A549 (cell line): Measurements from ENCODE around the gene ACYP2. TPM values are rescaled to one million over a fixed set of nuclear protein-coding genes. Genes with fewer than 3 reads are reported as not detected.

Source experiments
- ATAC-seq, 2 experiments: fragments of 200-7000 bp in 1 of 2; fragments of >200 bp in 1 of 2; cut with Nextera tagmentation in 1 of 2; cut with Tn5 transposase in 1 of 2; 3 replicates each; pipeline versions ENCODE4 v1.8.0 to v1.9.1; 2018 to 2020; ENCODE audit warnings: mild to moderate bottlenecking in 1 of 2, moderate library complexity in 1 of 2
- CTCF ChIA-PET: fragments of 300-600 bp; sonication (Branson Sonifier 250); formaldehyde crosslinking; extraction: SDS; loops from one replicate; lab custom pipeline; 2021; ENCODE audit warnings: antibody characterized with exemption, inconsistent platforms; lab: Yijun Ruan, JAX
- POLR2A ChIA-PET: fragments of 350-600 bp; formaldehyde crosslinking; extraction: SDS; loops from one replicate; lab custom pipeline; 2021; ENCODE audit warnings: antibody characterized with exemption, inconsistent platforms; lab: Yijun Ruan, JAX
- DNase-seq, 2 experiments: peaks; one replicate each; pipeline versions ENCODE4 v3.0.0 to v3.0.0-alpha.2; 2011 to 2016; ENCODE audit warnings: low read depth in 1 of 2, low spot score in 1 of 2
- FAIRE-seq: peaks from 2 replicates; lab custom pipeline; 2011; peaks lifted over from hg19 to GRCh38; lab: Jason Lieb, UNC
- H3K27ac ChIP-seq, 2 experiments: fragments of >200 bp; sonication (Bioruptor Twin); formaldehyde crosslinking; 3 replicates each; pipeline ENCODE4 v1.5.1; 2016 to 2017
- H3K4me1 ChIP-seq: fragments of >200 bp; sonication (Bioruptor Twin); formaldehyde crosslinking; 3 replicates; pipeline ENCODE4 v1.6.1; 2016
- H3K4me2 ChIP-seq: fragments of >200 bp; sonication (Bioruptor Twin); formaldehyde crosslinking; 3 replicates; pipeline ENCODE4 v1.6.1; 2016
- H3K4me3 ChIP-seq: fragments of >200 bp; sonication (Bioruptor Twin); formaldehyde crosslinking; 3 replicates; pipeline ENCODE4 v1.5.1; 2016
- H3K9me3 ChIP-seq: fragments of >200 bp; sonication (Bioruptor Twin); formaldehyde crosslinking; 3 replicates; pipeline ENCODE4 v1.6.1; 2016
- CEBPB ChIP-seq, 2 experiments: fragments of >200 bp in 1 of 2; sonication (Bioruptor Twin) in 1 of 2; formaldehyde crosslinking in 1 of 2; IDR thresholded peaks; 2 replicates each; pipeline ENCODE4 v1.6.1; 2012 to 2016
- CTCF ChIP-seq: fragments of >200 bp; sonication (Bioruptor Twin); formaldehyde crosslinking; IDR thresholded peaks from 3 replicates; pipeline ENCODE4 v1.5.1; 2016
- EP300 ChIP-seq, 2 experiments: fragments of >200 bp; sonication (Bioruptor Twin); formaldehyde crosslinking; IDR thresholded peaks; 2 replicates in 1 of 2; 3 replicates in 1 of 2; pipeline ENCODE4 v1.6.1; 2016 to 2017
- ESRRA ChIP-seq: fragments of 150-350 bp; IDR thresholded peaks from 2 replicates; pipeline ENCODE4 v1.6.1; 2014; ENCODE audit warnings: mild to moderate bottlenecking, low read length, borderline replicate concordance
- FOSL2 ChIP-seq, 2 experiments: fragments of 450-650 bp in 1 of 2; fragments of >200 bp in 1 of 2; sonication (Bioruptor Twin) in 1 of 2; formaldehyde crosslinking; IDR thresholded peaks; 2 replicates each; pipeline versions ENCODE4 v1.5.0 to v1.6.1; 2016 to 2020; ENCODE audit warnings: mild to moderate bottlenecking in 1 of 2, moderate library complexity in 1 of 2
- HDAC2 ChIP-seq: fragments of 200-600 bp; sonication (generic); IDR thresholded peaks from 2 replicates; pipeline ENCODE4 v1.6.1; 2016
- HEYL ChIP-seq: fragments of 250-450 bp; sonication (Bioruptor Pico); IDR thresholded peaks from 2 replicates; pipeline ENCODE4 v1.8.0; 2021; ENCODE audit warnings: mild to moderate bottlenecking, moderate library complexity
- HOXB13 ChIP-seq: fragments of 250-450 bp; sonication (Bioruptor Pico); IDR thresholded peaks from 2 replicates; pipeline ENCODE4 v1.5.0; 2020; ENCODE audit warnings: low read depth, mild to moderate bottlenecking, moderate library complexity
- JUNB ChIP-seq: fragments of >200 bp; sonication (Bioruptor Twin); formaldehyde crosslinking; IDR thresholded peaks from 2 replicates; pipeline ENCODE4 v1.6.1; 2016
- MAX ChIP-seq: IDR thresholded peaks from 2 replicates; pipeline ENCODE4 v1.6.1; 2012
- NR3C1 ChIP-seq: fragments of >200 bp; sonication (Bioruptor Twin); formaldehyde crosslinking; IDR thresholded peaks from 3 replicates; pipeline ENCODE4 v1.6.1; 2017
- PBX3 ChIP-seq: IDR thresholded peaks from 2 replicates; pipeline ENCODE4 v1.6.1; 2012
- POLR2A ChIP-seq: IDR thresholded peaks from 2 replicates; pipeline ENCODE4 v1.6.1; 2012; ENCODE audit warnings: mild to moderate bottlenecking, low read length
- RAD21 ChIP-seq, 2 experiments: fragments of >200 bp in 1 of 2; sonication (Bioruptor Twin) in 1 of 2; formaldehyde crosslinking in 1 of 2; IDR thresholded peaks in 1 of 2; conservative IDR thresholded peaks in 1 of 2; 2 replicates in 1 of 2; 3 replicates in 1 of 2; pipeline ENCODE4 v1.6.1; 2012 to 2018; ENCODE audit warnings: inconsistent platforms in 1 of 2
- SMC3 ChIP-seq: fragments of >200 bp; sonication (Bioruptor Twin); formaldehyde crosslinking; IDR thresholded peaks from 3 replicates; pipeline ENCODE4 v1.6.1; 2018; ENCODE audit warnings: inconsistent platforms
- TP53 ChIP-seq: fragments of 250-450 bp; sonication (Bioruptor Pico); IDR thresholded peaks from 2 replicates; pipeline ENCODE4 v1.5.0; 2021; ENCODE audit warnings: mild to moderate bottlenecking, moderate library complexity
- ZFP36 ChIP-seq: fragments of 450-650 bp; IDR thresholded peaks from 2 replicates; pipeline ENCODE4 v1.6.1; 2014; ENCODE audit warnings: borderline replicate concordance; ENCODE audit not compliant: partially characterized antibody
- WGBS: methylation state at CpG from one replicate; pipeline ENCODE4 v1.1.6; 2017; ENCODE audit errors: missing lambda C conversion rate; 5-methylcytosine and 5-hydroxymethylcytosine counted together
- polyA plus RNA-seq, 4 experiments: library from polyadenylated mRNA; depleted of rRNA in 3 of 4; stranded (reverse); fragments of >200 nt; fragmentation: RNase III in 1 of 4; extraction: RNeasy Plus Mini Kit Qiagen cat#74134 plus additional on column Dnase treatment in 1 of 4; gene quantifications; 2 replicates in 3 of 4; 3 replicates in 1 of 4; pipeline ENCODE4 v1.2.3, GENCODE V29; 2011 to 2017
- TF ChIP-seq, protein P1 (sequence below): fragments of 250-450 bp; sonication (Bioruptor Pico); IDR thresholded peaks from 2 replicates; pipeline ENCODE4 v1.5.0; 2020; ENCODE audit warnings: low read depth, mild to moderate bottlenecking, moderate library complexity
- TF ChIP-seq, protein P2 (sequence below): IDR thresholded peaks from 2 replicates; pipeline ENCODE4 v1.6.1; 2012; ENCODE audit warnings: low read depth, borderline replicate concordance

Gene ACYP2
- polyA plus RNA-seq, 2 of the 4 experiments (the other 2 are of a cell fraction) = 10.0 to 11.4 TPM

GRCh38 chr2:54100772-54101171 is 14.6 kb upstream of the ACYP2 start (continued):
- no peak for TF ChIP-seq EP300 (IDR thresholded peaks at IDR 0.05)

GRCh38 chr2:54103454-54104314 is 11.7 kb upstream of the ACYP2 start:
- DNase-seq (peak; percentile 71 to 83), ATAC-seq (peak; percentile 89 to 95), FAIRE-seq (no peak)
- 0 out of 2 replicates have a peak, but pooled peaks have one; percentile 21 for TF ChIP-seq MAX
- no peak for TF ChIP-seq RAD21 (conservative IDR thresholded peaks at IDR 0.05 in 1 of 2, IDR thresholded peaks at IDR 0.05 in 1 of 2)
- no peak for TF ChIP-seq FOSL2 (IDR thresholded peaks at IDR 0.05)
- TF ChIP-seq FOSL2 (CRISPR knock-in tag; IDR thresholded peaks at IDR 0.05) = 0 out of 2 replicates have a peak, but pooled peaks have one; percentile 21
- Histone ChIP-seq H3K4me1 (peaks cover 19% of the 10 kb centered on the region), H3K4me3 (no peak overlapping the region), H3K4me2 (peak overlapping the region; percentile 43), H3K9me3 (no peaks in the 10 kb centered on the region), H3K27ac (peak overlapping the region in 1 of 2 experiments; percentile 44; a peak in 3 of 6 replicates)
- ChIA-PET CTCF (interaction anchor here (0.6 to 2.9 kb wide), 9 partner anchors 10 to 1072 kb away, joined by 3 to 19 read pairs (median 4); no protein-coding TSS in a partner anchor), POLR2A (interaction anchor here (0.6 to 1.1 kb wide), 2 partner anchors 12 to 134 kb away, joined by 3 to 11 read pairs; partner anchors contain the start of gene PSME4)
- 24% methylated on average over 3 of the region's 3 CpGs for WGBS

- peak; percentile 32 for FAIRE-seq
- no peak overlapping the region for H3K4me3 ChIP-seq
- peak; percentile 51 to 72 for DNase-seq
- H3K9me3 ChIP-seq = no peaks in the 10 kb centered on the region
- POLR2A ChIA-PET = interaction anchor here (0.7 to 1.8 kb wide), 4 partner anchors 9 to 616 kb away, joined by 3 to 10 read pairs (median 6); partner anchors contain the start of genes ACYP2 and EML6
- peak; percentile 83 to 88 for ATAC-seq
- CTCF ChIA-PET = interaction anchor here (0.5 to 3.2 kb wide), 79 partner anchors 9 to 1120 kb away, joined by 3 to 73 read pairs (median 4); partner anchors contain the start of gene ACYP2
- TF ChIP-seq POLR2A = no peak
- no peak for TF ChIP-seq CEBPB (IDR thresholded peaks at IDR 0.05)
- peak; percentile 82 for TF ChIP-seq SMC3
- TF ChIP-seq JUNB = no peak
- TF ChIP-seq HOXB13 (CRISPR knock-in tag) = no peak
- TF ChIP-seq, protein P1, sequence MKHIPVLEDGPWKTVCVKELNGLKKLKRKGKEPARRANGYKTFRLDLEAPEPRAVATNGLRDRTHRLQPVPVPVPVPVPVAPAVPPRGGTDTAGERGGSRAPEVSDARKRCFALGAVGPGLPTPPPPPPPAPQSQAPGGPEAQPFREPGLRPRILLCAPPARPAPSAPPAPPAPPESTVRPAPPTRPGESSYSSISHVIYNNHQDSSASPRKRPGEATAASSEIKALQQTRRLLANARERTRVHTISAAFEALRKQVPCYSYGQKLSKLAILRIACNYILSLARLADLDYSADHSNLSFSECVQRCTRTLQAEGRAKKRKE = no peak
- TF ChIP-seq CTCF = peak; percentile 94
- TF ChIP-seq RAD21 (conservative IDR thresholded peaks at IDR 0.05 in 1 of 2, IDR thresholded peaks at IDR 0.05 in 1 of 2) = peak; percentile 92 to 94
- 28% methylated on average over 12 of the region's 12 CpGs for WGBS
- peak overlapping the region in 1 of 2 experiments; percentile 22; a peak in 1 of 6 replicates for H3K27ac ChIP-seq
- peaks cover 19% of the 10 kb centered on the region for H3K4me1 ChIP-seq
- H3K4me2 ChIP-seq = peak overlapping the region; percentile 68
Measured at GRCh38 chr2:54106631-54107454, 8.6 kb upstream of the ACYP2 start.

DNA sequence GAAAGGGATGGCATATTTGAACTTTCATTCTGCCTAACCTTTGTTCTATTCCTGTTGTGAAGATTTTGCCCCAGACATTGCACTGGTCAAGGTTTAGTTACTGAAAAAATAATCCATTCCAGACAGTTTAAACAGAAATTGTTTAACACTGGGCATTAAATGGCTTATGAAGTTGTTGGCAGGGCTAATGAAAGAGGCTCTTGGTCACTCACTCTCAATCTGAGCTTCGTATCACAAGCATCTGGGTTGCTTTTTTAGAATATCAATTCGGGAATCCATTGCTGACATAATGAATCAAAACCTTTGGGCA is 8.0 kb upstream of the ACYP2 start:
- ChIA-PET CTCF (interaction anchor here (0.5 to 3.2 kb wide), 75 partner anchors 9 to 1119 kb away, joined by 3 to 73 read pairs (median 4); partner anchors contain the start of gene ACYP2), POLR2A (interaction anchor here (1.3 to 1.8 kb wide), 3 partner anchors 8 to 616 kb away, joined by 3 to 10 read pairs (median 9); partner anchors contain the start of genes ACYP2 and EML6)
- H3K4me1 ChIP-seq = peaks cover 19% of the 10 kb centered on the region
- H3K9me3 ChIP-seq = no peaks in the 10 kb centered on the region
- H3K4me3 ChIP-seq = no peak overlapping the region
- FAIRE-seq = no peak
- TF ChIP-seq HDAC2 (no peak), JUNB (no peak), HOXB13 (CRISPR knock-in tag) (no peak), EP300 (IDR thresholded peaks at IDR 0.05) (no peak), ZFP36 (no peak), PBX3 (no peak), HEYL (CRISPR knock-in tag) (no peak), FOSL2 (IDR thresholded peaks at IDR 0.05) (no peak), FOSL2 (CRISPR knock-in tag; IDR thresholded peaks at IDR 0.05) (no peak), MAX (no peak), ESRRA (no peak), TP53 (CRISPR knock-in tag) (no peak), NR3C1 (no peak)
- TF ChIP-seq, protein P2, sequence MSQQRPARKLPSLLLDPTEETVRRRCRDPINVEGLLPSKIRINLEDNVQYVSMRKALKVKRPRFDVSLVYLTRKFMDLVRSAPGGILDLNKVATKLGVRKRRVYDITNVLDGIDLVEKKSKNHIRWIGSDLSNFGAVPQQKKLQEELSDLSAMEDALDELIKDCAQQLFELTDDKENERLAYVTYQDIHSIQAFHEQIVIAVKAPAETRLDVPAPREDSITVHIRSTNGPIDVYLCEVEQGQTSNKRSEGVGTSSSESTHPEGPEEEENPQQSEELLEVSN = no peak
- TF ChIP-seq, all 56 proteins: peak for 0
- 83% methylated on average over 2 of the region's 2 CpGs for WGBS
- no peak for DNase-seq
- Histone ChIP-seq H3K4me2 (no peak overlapping the region), H3K27ac (no peak overlapping the region)
- no peak for ATAC-seq
